ENCODE measurements around the gene MDC1. TPM values are rescaled to one million over a fixed set of nuclear protein-coding genes. Genes with fewer than 3 reads are reported as not detected.

Gene MDC1
- total and polyA plus RNA-seq, 12 donors = 11.2 to 21.7 (median 19.4) TPM

GRCh38 chr6:30656513-30656912 lies 60.6 kb downstream of the MDC1 start:
- ATAC-seq (no peak), DNase-seq (no peak)
- Histone ChIP-seq H3K9me3 (no peaks in the 10 kb centered on the region), H3K4me3 (no peak overlapping the region), H3K4me1 (no peaks in the 10 kb centered on the region), H3K27me3 (no peaks in the 10 kb centered on the region), H3K36me3 (peaks cover 11 to 100% (median 88%) of the 10 kb centered on the region in 9 donors), H3K27ac (no peak overlapping the region)
- WGBS, 2 donors = 79% methylated on average over 7 of the region's 7 CpGs
- no peak for TF ChIP-seq CTCF (IDR thresholded peaks at IDR 0.05)
- intact Hi-C loops (cut with DNase I) = no loop called here

GRCh38 chr6:30655743-30656094 lies 61.4 kb downstream of the MDC1 start:
- Histone ChIP-seq H3K27ac (no peak overlapping the region), H3K4me3 (no peak overlapping the region), H3K27me3 (no peaks in the 10 kb centered on the region), H3K9me3 (no peaks in the 10 kb centered on the region), H3K36me3 (peaks cover 11 to 100% (median 94%) of the 10 kb centered on the region in 9 donors), H3K4me1 (no peaks in the 10 kb centered on the region)
- 97 to 98% methylated on average over 3 of the region's 3 CpGs for whole genome bisulfite sequencing, 2 donors
- TF ChIP-seq CTCF (IDR thresholded peaks at IDR 0.05) = no peak
- ATAC-seq = no peak
- intact Hi-C loops (cut with DNase I) = no loop called here
- DNase-seq = no peak

DNA sequence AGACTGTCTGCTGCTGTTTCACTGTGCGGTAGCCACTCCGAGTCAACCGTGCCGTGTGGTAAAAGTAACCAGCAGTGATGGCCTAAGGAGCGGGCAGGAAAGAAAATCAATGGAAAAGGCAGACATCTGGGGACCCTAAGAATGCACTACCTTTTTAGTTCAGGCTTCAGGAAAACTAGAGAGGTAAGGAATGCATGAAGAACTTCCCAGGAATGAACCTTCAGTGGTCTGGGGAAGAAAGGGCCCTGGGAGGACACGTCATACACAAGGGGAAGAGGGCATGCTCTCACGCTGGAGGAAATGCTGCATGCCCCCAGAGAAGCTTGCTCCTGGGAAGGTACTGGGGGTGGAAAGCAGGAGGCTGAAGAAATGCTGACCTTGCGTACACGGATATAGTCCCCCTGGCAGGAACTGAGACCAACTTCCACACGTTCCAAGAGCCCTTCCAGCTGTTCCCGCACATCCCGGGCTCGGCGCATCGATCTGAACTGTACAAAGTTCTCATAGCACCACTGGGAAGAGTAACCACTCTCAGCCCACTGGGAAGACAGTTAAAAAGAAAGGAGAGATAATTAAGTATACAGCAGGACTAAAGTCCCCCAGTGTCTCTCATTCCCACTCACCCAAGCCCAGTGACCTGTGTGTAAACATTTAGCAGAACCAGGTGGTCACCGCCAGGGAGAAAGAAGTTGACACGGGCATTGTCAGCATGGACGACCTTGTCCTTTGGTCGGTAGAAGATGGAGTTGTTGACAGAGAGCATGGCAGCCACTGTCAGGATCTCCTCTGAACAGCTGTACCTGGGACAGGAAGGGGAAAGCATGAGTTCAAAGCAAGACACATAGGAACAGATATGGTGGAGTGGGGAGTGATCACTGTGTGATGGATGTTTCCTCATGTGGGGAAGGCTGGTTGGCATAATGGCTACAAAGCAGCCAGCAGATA lies 62.0 kb downstream of the MDC1 start:
- Histone ChIP-seq H3K4me1 (no peaks in the 10 kb centered on the region), H3K4me3 (no peak overlapping the region), H3K27me3 (no peaks in the 10 kb centered on the region), H3K36me3 (peaks cover 11 to 100% (median 90%) of the 10 kb centered on the region in 9 donors), H3K27ac (no peak overlapping the region), H3K9me3 (no peaks in the 10 kb centered on the region)
- DNase-seq (no peak), ATAC-seq (no peak)
- intact Hi-C loops (cut with DNase I) = no loop called here
- no peak for TF ChIP-seq CTCF (IDR thresholded peaks at IDR 0.05)
- 89 to 93% methylated on average over 19 of the region's 19 CpGs for WGBS, 2 donors

DNA sequence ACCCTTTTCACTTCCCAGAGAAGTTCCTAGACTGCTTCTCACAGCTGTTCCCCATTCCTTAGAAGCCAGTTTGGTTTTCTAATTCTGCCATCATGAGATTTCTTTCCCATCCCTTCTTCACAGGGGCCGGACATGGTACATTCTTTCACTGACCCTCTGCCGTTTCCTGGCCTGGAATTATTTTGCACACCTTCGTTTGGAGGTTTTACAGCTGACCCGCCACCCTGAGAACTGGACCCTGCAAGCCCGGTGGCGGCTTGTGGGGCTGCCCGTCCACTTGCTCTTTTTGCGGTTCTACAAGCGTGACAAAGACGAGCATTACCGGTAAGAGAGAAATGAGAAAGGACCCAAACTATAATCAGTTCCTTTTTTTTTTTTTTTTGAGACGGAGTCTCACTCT lies 65.9 kb downstream of the MDC1 start:
- no peak for TF ChIP-seq CTCF (IDR thresholded peaks at IDR 0.05)
- ATAC-seq (no peak), DNase-seq (no peak)
- Histone ChIP-seq H3K9me3 (no peaks in the 10 kb centered on the region), H3K27ac (no peak overlapping the region), H3K27me3 (no peaks in the 10 kb centered on the region), H3K36me3 (peaks cover 9 to 68% (median 55%) of the 10 kb centered on the region in 9 donors), H3K4me1 (peaks cover 7 to 25% (median 17%) of the 10 kb centered on the region in 9 donors), H3K4me3 (no peak overlapping the region)
- 88 to 91% methylated on average over 12 of the region's 12 CpGs for WGBS, 2 donors
- intact Hi-C loops (cut with DNase I) = no loop called here

Other genes starting within 250 kb of the MDC1 start
- 100 to 1,000 TPM; 121 to 482 (median 155) TPM for gene HLA-E, start 227.8 kb downstream of the MDC1 start, total RNA-seq
- gene HLA-E, start 227.8 kb downstream of the MDC1 start, polyA plus RNA-seq = 100 to 1,000 TPM; 232 to 263 TPM
- 10 to 100 TPM; 17.3 to 34.1 (median 19.8) TPM for gene GNL1, start 160.8 kb downstream of the MDC1 start, total RNA-seq
- gene GNL1, start 160.8 kb downstream of the MDC1 start, polyA plus RNA-seq = 10 to 100 TPM; 20.3 to 29.9 TPM
- gene PRR3, start 160.0 kb downstream of the MDC1 start, total RNA-seq = 1 to 10 TPM; 1.7 to 4.2 (median 2.6) TPM
- 1 to 10 TPM; 4.1 to 8.2 TPM for gene PRR3, start 160.0 kb downstream of the MDC1 start, polyA plus RNA-seq
- gene ABCF1, start 145.8 kb downstream of the MDC1 start, total RNA-seq = 10 to 100 TPM; 37.1 to 49.1 (median 42.1) TPM
- 10 to 100 TPM; 32.6 to 36.6 TPM for gene ABCF1, start 145.8 kb downstream of the MDC1 start, polyA plus RNA-seq
- 10 to 100 TPM; 24.9 to 51.1 (median 33.1) TPM for gene PPP1R10, start 100.0 kb downstream of the MDC1 start, total RNA-seq
- gene PPP1R10, start 100.0 kb downstream of the MDC1 start, polyA plus RNA-seq = 10 to 100 TPM in 1 of 2 donors, 1 to 10 TPM in 1; 7.8 to 17.0 TPM
- gene MRPS18B, start 99.4 kb downstream of the MDC1 start, total RNA-seq = 100 to 1,000 TPM; 106 to 144 (median 127) TPM
- gene MRPS18B, start 99.4 kb downstream of the MDC1 start, polyA plus RNA-seq = 100 to 1,000 TPM in 1 of 2 donors, 10 to 100 TPM in 1; 48.4 to 169 TPM
- 1 to 10 TPM; 1.8 to 4.6 (median 2.8) TPM for gene ATAT1, start 90.4 kb downstream of the MDC1 start, total RNA-seq
- gene ATAT1, start 90.4 kb downstream of the MDC1 start, polyA plus RNA-seq = 1 to 10 TPM; 3.2 to 4.5 TPM
- gene C6orf136, start 70.1 kb downstream of the MDC1 start, total RNA-seq = 10 to 100 TPM; 39.8 to 77.4 (median 53.3) TPM
- 100 to 1,000 TPM in 1 of 2 donors, 10 to 100 TPM in 1; 42.4 to 134 TPM for gene C6orf136, start 70.1 kb downstream of the MDC1 start, polyA plus RNA-seq
- 10 to 100 TPM; 15.9 to 22.9 (median 20.9) TPM for gene DHX16, start 44.3 kb downstream of the MDC1 start, total RNA-seq
- 10 to 100 TPM; 27.1 to 28.6 TPM for gene DHX16, start 44.3 kb downstream of the MDC1 start, polyA plus RNA-seq
- gene PPP1R18, start 30.6 kb downstream of the MDC1 start, total RNA-seq = 10 to 100 TPM in 9 of 10 donors, 1 to 10 TPM in 1; 8.2 to 47.7 (median 16.4) TPM
- 10 to 100 TPM; 24.5 to 35.4 TPM for gene PPP1R18, start 30.6 kb downstream of the MDC1 start, polyA plus RNA-seq
- 1 to 10 TPM; 1.6 to 7.1 (median 3.1) TPM for gene NRM, start 26.3 kb downstream of the MDC1 start, total RNA-seq
- gene NRM, start 26.3 kb downstream of the MDC1 start, polyA plus RNA-seq = 10 to 100 TPM; 10.4 to 11.6 TPM
- gene TUBB, start 3.1 kb upstream of the MDC1 start, total RNA-seq = 100 to 1,000 TPM; 144 to 437 (median 189) TPM
- 100 to 1,000 TPM; 156 to 440 TPM for gene TUBB, start 3.1 kb upstream of the MDC1 start, polyA plus RNA-seq
- 100 to 1,000 TPM; 158 to 280 (median 184) TPM for gene FLOT1, start 25.4 kb upstream of the MDC1 start, total RNA-seq
- 100 to 1,000 TPM; 233 to 317 TPM for gene FLOT1, start 25.4 kb upstream of the MDC1 start, polyA plus RNA-seq
- 100 to 1,000 TPM in 6 of 10 donors, 10 to 100 TPM in 4; 15.6 to 309 (median 115) TPM for gene IER3, start 27.3 kb upstream of the MDC1 start, total RNA-seq
- gene IER3, start 27.3 kb upstream of the MDC1 start, polyA plus RNA-seq = 10 to 100 TPM; 25.3 to 93.9 TPM
- gene DDR1, start 167.2 kb upstream of the MDC1 start, total RNA-seq = 10 to 100 TPM; 15.5 to 49.2 (median 26.9) TPM
- 10 to 100 TPM in 1 of 2 donors, 1 to 10 TPM in 1; 7.3 to 12.1 TPM for gene DDR1, start 167.2 kb upstream of the MDC1 start, polyA plus RNA-seq
- 10 to 100 TPM in 8 of 10 donors, 1 to 10 TPM in 2; 8.3 to 25.1 (median 12.5) TPM for gene GTF2H4, start 190.9 kb upstream of the MDC1 start, total RNA-seq
- gene GTF2H4, start 190.9 kb upstream of the MDC1 start, polyA plus RNA-seq = 10 to 100 TPM; 15.9 to 27.0 TPM
- 10 to 100 TPM; 13.4 to 28.4 (median 22.5) TPM for gene VARS2, start 197.0 kb upstream of the MDC1 start, total RNA-seq
- 10 to 100 TPM in 1 of 2 donors, 1 to 10 TPM in 1; 9.3 to 26.0 TPM for gene VARS2, start 197.0 kb upstream of the MDC1 start, polyA plus RNA-seq
- not detected for gene SFTA2, start 214.9 kb upstream of the MDC1 start, total RNA-seq
- gene SFTA2, start 214.9 kb upstream of the MDC1 start, polyA plus RNA-seq = not detected
- under 1 TPM in 1 of 10 donors, not detected in 9; 0.08 TPM for gene MUCL3, start 223.7 kb upstream of the MDC1 start, total RNA-seq
- not detected for gene MUCL3, start 223.7 kb upstream of the MDC1 start, polyA plus RNA-seq

All from heart right ventricle (tissue), 16 donors.